Inflammatory macrophage (primary cell): ENCODE results near the gene DDX4.

Experiments used
- DNase-seq, 2 donors: peaks; one replicate each; pipeline ENCODE4 v3.0.0-alpha.2; 2020 to 2022

Gene DDX4

GRCh38 chr5:55823151-55823796, 85.4 kb downstream of the DDX4 start:
- DNase-seq: no peak

DNA sequence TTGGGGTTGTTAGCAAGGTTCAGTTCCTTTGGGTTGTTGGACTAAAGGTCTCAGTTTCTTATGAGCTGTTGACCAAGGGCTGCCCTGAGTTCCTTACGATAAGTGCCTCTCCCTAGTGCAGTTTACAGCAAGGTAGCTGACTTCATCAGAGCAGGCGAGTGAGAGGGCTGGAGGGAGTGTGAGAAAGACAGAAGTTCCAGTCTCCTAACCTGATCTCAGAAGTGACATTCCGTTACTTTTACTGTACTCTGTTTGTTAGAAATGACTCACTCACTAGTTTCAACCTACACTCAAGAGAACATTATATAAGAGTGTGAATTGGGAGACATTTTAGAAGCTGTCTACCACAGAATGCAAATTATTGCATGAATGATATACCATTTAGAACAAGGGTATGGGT, 92.1 kb downstream of the DDX4 start:
- no peak for DNase-seq

- no peak for DNase-seq
Observed at GRCh38 chr5:55832446-55832845, 94.6 kb downstream of the DDX4 start.

GRCh38 chr5:55836191-55836590, 98.3 kb downstream of the DDX4 start:
- no peak for DNase-seq

DNA sequence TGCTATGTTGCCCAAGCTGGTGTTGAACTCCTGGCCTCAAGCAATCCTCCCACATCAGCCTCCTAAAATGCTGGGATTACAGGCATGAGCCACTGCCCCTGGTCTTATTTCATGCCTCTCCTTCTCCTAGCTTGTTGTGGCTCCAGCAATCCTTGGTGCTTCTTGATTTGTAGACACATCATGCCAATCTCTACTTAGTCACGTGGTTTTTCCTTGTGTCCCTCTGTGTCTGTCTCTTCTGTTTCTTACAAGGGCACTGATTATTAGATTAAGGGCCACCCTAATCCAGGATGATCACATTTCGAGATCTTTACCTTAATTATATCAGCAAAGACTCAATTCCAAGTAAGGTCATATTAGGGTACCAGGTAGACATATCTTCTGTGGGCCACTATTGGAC, 104.1 kb downstream of the DDX4 start:
- DNase-seq: no peak

- DNase-seq: no peak
Observed at GRCh38 chr5:55847837-55848236, 110.0 kb downstream of the DDX4 start.

DNA sequence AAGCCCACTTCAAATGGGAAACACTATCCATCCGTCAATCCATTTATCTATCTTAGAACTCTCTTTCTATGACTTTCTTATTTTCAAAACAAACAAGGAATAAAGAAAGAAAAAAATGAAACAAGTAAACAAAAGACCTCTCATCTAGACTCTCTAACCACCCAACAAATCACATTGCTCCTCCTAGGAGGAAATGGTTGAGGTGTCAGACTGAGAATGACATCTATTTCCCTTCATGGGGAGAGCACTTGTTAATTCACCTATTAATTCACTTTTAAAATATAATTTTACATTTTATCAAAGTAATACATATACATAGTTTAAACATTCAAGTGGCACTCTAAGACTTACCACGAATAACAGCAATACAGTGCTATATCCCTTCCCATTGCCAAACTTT, 110.9 kb downstream of the DDX4 start:
- DNase-seq: no peak

DNA sequence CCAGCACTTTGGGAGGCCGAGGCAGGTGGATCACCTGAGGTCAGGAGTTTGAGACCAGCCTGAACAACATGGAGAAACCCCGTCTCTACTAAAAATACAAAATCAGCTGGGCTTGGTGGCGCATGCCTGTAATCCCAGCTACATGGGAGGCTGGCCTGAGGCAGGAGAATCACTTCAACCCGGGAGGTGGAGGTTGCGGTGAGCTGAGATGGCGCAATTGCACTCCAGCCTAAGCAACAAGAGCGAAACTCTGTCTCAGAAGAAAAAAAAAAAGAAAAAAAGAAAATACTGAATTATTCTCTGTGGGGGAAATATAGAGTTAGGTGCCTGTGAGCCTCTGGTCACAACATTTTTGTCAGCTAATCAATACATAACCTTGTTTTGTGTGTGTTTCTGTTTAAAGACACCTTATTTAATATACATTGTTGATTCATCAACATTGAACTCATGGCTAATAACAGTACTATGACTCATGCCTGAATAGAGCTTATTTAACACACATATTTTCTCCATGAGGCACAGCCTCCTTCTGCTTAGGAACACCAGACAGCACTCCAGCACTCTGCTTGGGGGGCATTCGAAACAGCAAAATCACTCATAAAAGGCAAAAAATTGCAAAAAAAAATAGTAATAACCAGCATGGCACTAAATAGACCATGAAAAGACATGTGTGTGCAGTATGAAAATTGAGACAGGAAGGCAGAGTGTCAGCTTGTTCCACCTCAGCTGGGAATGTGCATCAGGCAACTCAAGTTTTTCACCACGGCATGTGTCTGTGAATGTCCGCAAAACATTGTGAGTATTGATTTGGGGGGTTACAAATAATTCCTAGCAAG, 113.2 kb downstream of the DDX4 start, which contains the start of gene IL31RA:
IL31RA (plus strand) TSS at position 519 of the 836 bp plus-strand sequence; CDS start at position 733, 214 bp downstream.
- no peak for DNase-seq

GRCh38 chr5:55851675-55851979, 113.8 kb downstream of the DDX4 start:
- DNase-seq: no peak

DNA sequence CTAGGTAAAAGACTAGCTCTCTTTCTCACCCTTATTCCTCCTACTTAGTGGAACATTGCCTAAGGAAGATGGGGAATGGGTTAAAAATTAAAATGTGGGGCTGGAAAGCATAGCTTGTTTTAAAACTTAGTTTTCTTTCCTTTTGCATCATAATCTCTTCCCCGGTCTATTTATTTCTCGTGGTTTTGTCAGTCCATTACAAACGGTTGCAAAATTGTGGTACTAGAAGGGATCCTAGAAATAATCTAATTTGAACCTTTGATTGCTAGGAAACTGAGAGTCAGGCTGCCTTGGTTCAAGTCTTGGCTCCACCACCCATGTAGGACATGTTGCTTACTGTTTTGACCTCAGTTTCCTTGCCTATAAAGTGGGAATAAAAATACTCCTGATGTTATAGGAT, 114.6 kb downstream of the DDX4 start:
- no peak for DNase-seq

DNA sequence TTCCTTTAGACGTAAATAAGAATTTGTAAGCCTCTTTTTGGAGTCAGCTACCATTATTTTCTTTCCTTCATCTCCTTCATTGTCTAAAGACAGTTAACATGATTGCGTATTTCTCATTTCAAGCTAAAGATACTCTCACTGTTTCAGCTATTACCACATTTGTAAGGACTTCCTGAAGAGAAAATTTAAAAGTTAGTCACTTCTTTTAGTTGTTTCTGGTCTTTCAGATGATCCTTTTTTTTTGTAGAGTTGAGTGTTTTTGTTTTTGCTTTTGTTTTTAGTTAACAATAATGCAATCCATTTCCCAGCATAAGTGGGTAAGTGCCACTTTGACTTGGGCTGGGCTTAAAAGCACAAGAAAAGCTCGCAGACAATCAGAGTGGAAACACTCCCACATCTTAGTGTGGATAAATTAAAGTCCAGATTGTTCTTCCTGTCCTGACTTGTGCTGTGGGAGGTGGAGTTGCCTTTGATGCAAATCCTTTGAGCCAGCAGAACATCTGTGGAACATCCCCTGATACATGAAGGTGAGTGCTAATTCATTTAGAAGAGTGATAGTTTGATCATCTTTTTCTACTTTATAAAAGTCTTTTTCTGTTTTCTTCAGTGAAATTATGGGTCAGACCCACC, 115.3 kb downstream of the DDX4 start:
- peak; percentile 14 to 54 for DNase-seq

- no peak for DNase-seq
Observed at GRCh38 chr5:55853818-55854217, 116.0 kb downstream of the DDX4 start.

DNA sequence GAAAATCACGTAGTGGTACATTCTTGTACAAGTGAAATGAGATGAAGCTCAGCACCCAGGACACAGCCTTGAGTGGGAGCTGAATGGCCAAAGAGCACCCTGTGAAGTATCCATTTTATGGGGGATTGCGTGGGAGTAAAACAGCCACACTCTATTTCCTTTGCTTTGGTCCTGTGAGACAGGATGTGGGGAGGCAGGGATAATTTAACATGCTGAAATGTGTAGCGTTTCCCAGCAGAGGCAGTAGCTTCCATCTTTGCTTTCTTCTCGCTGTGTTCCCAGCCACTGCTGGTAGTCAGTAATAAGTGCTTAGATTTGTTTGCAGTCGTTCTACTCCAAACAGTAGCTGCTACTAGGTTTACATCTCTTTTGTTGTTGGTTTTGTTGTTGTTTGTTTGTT, 117.6 kb downstream of the DDX4 start:
- peak in 1 of 2 donors; percentile 12 for DNase-seq

DNA sequence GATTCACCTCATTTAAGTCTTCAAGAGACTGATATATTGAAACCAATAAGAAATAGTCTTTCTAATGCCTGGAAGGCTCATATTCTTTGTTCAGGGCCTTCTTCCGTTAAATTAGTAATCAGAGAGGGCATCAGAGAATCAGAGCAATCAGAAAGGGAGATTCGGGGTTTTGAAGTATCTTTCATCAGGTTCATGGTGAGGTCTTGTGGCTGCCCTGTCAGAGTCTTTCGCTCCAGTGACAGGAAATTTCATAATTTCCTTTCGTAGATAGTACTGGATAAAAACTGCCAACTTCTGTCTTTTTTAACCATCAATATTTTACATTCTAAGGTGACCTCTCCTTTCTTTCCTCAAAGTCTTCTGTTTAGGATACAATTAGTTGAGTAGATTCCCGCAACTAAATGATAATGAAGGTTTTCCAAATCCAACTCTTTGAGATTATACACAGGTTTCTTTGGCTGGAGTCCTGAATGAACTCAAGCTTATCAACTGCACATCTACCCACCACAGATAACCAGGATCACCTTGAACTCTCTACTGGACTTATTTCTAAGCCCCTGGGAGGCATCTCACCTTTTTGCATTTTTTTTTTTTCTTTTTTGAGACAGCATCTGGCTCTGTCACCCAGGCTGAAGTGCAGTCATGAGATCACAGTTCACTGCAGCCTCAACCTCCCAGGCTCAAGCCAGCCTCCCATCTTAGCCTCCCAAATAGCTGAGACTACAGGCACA, 118.8 kb downstream of the DDX4 start:
- peak; percentile 75 to 78 for DNase-seq

- peak in 1 of 2 donors; percentile 24 for DNase-seq
Observed at GRCh38 chr5:55857247-55857640, 119.4 kb downstream of the DDX4 start.

DNA sequence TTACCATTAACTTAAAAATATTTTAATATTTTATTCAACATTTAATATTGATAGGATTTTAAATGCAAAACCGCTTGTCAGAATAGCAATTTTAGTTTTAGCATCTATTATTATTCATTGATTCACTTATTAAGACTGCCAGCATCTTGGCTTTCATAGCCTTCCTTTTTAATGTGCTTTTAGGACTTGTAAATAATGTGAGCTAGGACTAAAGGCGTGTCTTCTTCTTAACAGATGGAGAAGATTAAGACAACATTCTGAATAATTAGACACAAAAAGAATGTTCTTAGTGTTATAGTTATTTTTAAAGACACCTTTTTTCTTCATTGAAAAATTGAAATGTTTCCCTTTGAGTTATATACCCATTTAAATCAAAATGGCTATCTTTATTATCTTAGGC, 120.2 kb downstream of the DDX4 start:
- DNase-seq: no peak

DNA sequence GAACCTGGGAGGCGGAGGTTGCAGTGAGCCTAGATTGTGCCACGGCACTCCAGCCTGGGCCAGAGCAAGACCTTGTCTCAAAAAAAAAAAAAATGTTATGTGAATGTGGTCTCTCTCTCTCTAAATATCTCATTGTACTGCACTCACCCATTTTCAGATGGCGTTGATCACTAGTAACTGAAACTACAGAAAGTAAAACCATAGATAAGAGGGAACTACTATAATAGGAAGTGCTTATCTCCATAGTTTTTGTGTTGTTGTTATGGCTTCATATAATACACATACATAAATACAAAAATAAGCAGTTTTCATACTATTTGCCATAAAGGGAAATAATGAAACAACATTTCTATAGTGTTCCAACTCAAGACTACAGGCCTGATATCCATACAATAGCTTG, 122.4 kb downstream of the DDX4 start:
- DNase-seq: peak in 1 of 2 donors; percentile 67

DNA sequence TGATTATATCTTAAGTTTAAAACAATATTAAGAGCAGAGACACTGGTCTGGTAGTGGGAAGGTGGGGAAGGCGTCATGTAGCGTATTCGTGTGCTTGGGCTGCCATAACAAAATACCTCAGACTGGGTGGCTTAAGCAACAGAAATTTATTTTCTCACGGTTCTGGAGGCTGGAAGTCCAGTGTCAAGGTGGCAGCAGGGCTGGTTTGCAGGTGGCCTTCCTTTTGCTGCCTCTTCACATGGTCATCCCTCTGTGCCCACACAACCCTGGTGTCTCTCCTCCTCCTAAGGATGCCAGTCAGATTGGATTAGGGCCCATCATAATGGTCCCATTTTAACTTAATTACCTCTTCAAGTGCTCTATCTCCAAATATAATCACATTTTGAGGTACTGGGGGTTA, 122.8 kb downstream of the DDX4 start:
- DNase-seq: no peak

GRCh38 chr5:55864606-55865541, 127.0 kb downstream of the DDX4 start:
- peak; percentile 77 to 78 for DNase-seq

- DNase-seq: peak; percentile 19 to 22
Observed at GRCh38 chr5:55865831-55866230, 128.0 kb downstream of the DDX4 start.

- no peak for DNase-seq
Observed at GRCh38 chr5:55866485-55866884, 128.6 kb downstream of the DDX4 start.
